ENCODE measurements around the gene SEC14L6.
"Not testable (repeated sequence)": the region's sequence is repeated elsewhere in the genome, so short reads cannot be mapped to it uniquely, and the experiment has no call there.

The SEC14L6 gene

GRCh38 chr22:30553971-30554370 is 7.4 kb upstream of the SEC14L6 start:
- no peak overlapping the region for H3K27ac ChIP-seq
- no peak for DNase-seq (ENCODE audit: low read depth, low spot score)
- H3K9ac ChIP-seq (ENCODE audit: insufficient read length) = no peak overlapping the region
- no peaks in the 10 kb centered on the region for H3K36me3 ChIP-seq (ENCODE audit: insufficient read depth, low read length)
- no peak for TF ChIP-seq EZH2 (IDR thresholded peaks at IDR 0.05)
- TF ChIP-seq FOXP2 (optimal IDR thresholded peaks at IDR 0.05; ENCODE audit: control extremely low read depth, extremely low read length, insufficient read depth) = no peak
- TF ChIP-seq POLR2AphosphoS5 (IDR thresholded peaks at IDR 0.05; ENCODE audit: borderline replicate concordance, low read depth, low read length) = no peak
- H3K9me3 ChIP-seq (ENCODE audit: low read depth, low read length) = no peaks in the 10 kb centered on the region
- H3K4me3 ChIP-seq = no peak overlapping the region

- Histone ChIP-seq H3K4me3 (no peak overlapping the region), H3K27ac (no peak overlapping the region), H3K36me3 (ENCODE audit: insufficient read depth, low read length) (no peaks in the 10 kb centered on the region), H3K9ac (ENCODE audit: insufficient read length) (no peak overlapping the region), H3K9me3 (ENCODE audit: low read depth, low read length) (no peaks in the 10 kb centered on the region)
- no peak for DNase-seq (ENCODE audit: low read depth, low spot score)
- TF ChIP-seq POLR2AphosphoS5 (IDR thresholded peaks at IDR 0.05; ENCODE audit: borderline replicate concordance, low read depth, low read length) (no peak), EZH2 (IDR thresholded peaks at IDR 0.05) (no peak), FOXP2 (optimal IDR thresholded peaks at IDR 0.05; ENCODE audit: control extremely low read depth, extremely low read length, insufficient read depth) (no peak)
These were observed 6.2 kb upstream of the SEC14L6 start for GRCh38 chr22:30552719-30553118.

- not testable (repeated sequence) for H3K4me3 ChIP-seq; H3K27ac ChIP-seq; H3K9ac ChIP-seq (ENCODE audit: insufficient read length); DNase-seq (ENCODE audit: low read depth, low spot score); H3K36me3 ChIP-seq (ENCODE audit: insufficient read depth, low read length); H3K9me3 ChIP-seq (ENCODE audit: low read depth, low read length)
These were observed 5.3 kb upstream of the SEC14L6 start for GRCh38 chr22:30551813-30552212.

GRCh38 chr22:30547188-30547587 is 647 bp upstream of the SEC14L6 start:
- DNase-seq (ENCODE audit: low read depth, low spot score) = no peak
- Histone ChIP-seq H3K27ac (no peak overlapping the region), H3K9ac (ENCODE audit: insufficient read length) (no peak overlapping the region), H3K36me3 (ENCODE audit: insufficient read depth, low read length) (no peaks in the 10 kb centered on the region), H3K9me3 (ENCODE audit: low read depth, low read length) (no peaks in the 10 kb centered on the region), H3K4me3 (no peak overlapping the region)
- no peak for TF ChIP-seq EZH2 (IDR thresholded peaks at IDR 0.05)
- TF ChIP-seq POLR2AphosphoS5 (IDR thresholded peaks at IDR 0.05; ENCODE audit: borderline replicate concordance, low read depth, low read length) = no peak
- no peak for TF ChIP-seq FOXP2 (optimal IDR thresholded peaks at IDR 0.05; ENCODE audit: control extremely low read depth, extremely low read length, insufficient read depth)

GRCh38 chr22:30542811-30543188 is 3.7 kb downstream of the SEC14L6 start:
- no peaks in the 10 kb centered on the region for H3K36me3 ChIP-seq (ENCODE audit: insufficient read depth, low read length)
- no peak overlapping the region for H3K9ac ChIP-seq (ENCODE audit: insufficient read length)
- H3K4me3 ChIP-seq = no peak overlapping the region
- no peaks in the 10 kb centered on the region for H3K9me3 ChIP-seq (ENCODE audit: low read depth, low read length)
- no peak overlapping the region for H3K27ac ChIP-seq
- TF ChIP-seq EZH2 (IDR thresholded peaks at IDR 0.05) (no peak), FOXP2 (optimal IDR thresholded peaks at IDR 0.05; ENCODE audit: control extremely low read depth, extremely low read length, insufficient read depth) (no peak), POLR2AphosphoS5 (IDR thresholded peaks at IDR 0.05; ENCODE audit: borderline replicate concordance, low read depth, low read length) (no peak)
- no peak for DNase-seq (ENCODE audit: low read depth, low spot score)

- no peak for DNase-seq (ENCODE audit: low read depth, low spot score)
- Histone ChIP-seq H3K36me3 (ENCODE audit: insufficient read depth, low read length) (no peaks in the 10 kb centered on the region), H3K27ac (no peak overlapping the region), H3K4me3 (no peak overlapping the region), H3K9ac (ENCODE audit: insufficient read length) (no peak overlapping the region), H3K9me3 (ENCODE audit: low read depth, low read length) (no peaks in the 10 kb centered on the region)
- TF ChIP-seq EZH2 (IDR thresholded peaks at IDR 0.05) (peak; percentile 68), FOXP2 (optimal IDR thresholded peaks at IDR 0.05; ENCODE audit: control extremely low read depth, extremely low read length, insufficient read depth) (no peak)
These were observed 4.4 kb downstream of the SEC14L6 start for GRCh38 chr22:30541961-30542810.

- not testable (repeated sequence) for H3K9me3 ChIP-seq (ENCODE audit: low read depth, low read length); H3K27ac ChIP-seq; H3K36me3 ChIP-seq (ENCODE audit: insufficient read depth, low read length); H3K9ac ChIP-seq (ENCODE audit: insufficient read length); H3K4me3 ChIP-seq; DNase-seq (ENCODE audit: low read depth, low spot score)
These were observed 5.0 kb downstream of the SEC14L6 start for GRCh38 chr22:30541511-30541910.

GRCh38 chr22:30539368-30539767 is 7.2 kb downstream of the SEC14L6 start:
- TF ChIP-seq POLR2AphosphoS5 (IDR thresholded peaks at IDR 0.05; ENCODE audit: borderline replicate concordance, low read depth, low read length) (no peak), FOXP2 (optimal IDR thresholded peaks at IDR 0.05; ENCODE audit: control extremely low read depth, extremely low read length, insufficient read depth) (no peak), EZH2 (IDR thresholded peaks at IDR 0.05) (no peak)
- no peak overlapping the region for H3K27ac ChIP-seq

GRCh38 chr22:30538280-30538679 is 8.3 kb downstream of the SEC14L6 start:
- H3K27ac ChIP-seq = no peak overlapping the region
- TF ChIP-seq EZH2 (IDR thresholded peaks at IDR 0.05) = no peak
- no peak for TF ChIP-seq POLR2AphosphoS5 (IDR thresholded peaks at IDR 0.05; ENCODE audit: borderline replicate concordance, low read depth, low read length)
- TF ChIP-seq FOXP2 (optimal IDR thresholded peaks at IDR 0.05; ENCODE audit: control extremely low read depth, extremely low read length, insufficient read depth) = no peak
- no peaks in the 10 kb centered on the region for H3K36me3 ChIP-seq (ENCODE audit: insufficient read depth, low read length)
- no peak overlapping the region for H3K4me3 ChIP-seq
- H3K9me3 ChIP-seq (ENCODE audit: low read depth, low read length) = no peaks in the 10 kb centered on the region
- H3K9ac ChIP-seq (ENCODE audit: insufficient read length) = no peak overlapping the region
- no peak for DNase-seq (ENCODE audit: low read depth, low spot score)

More at GRCh38 chr22:30539368-30539767, 7.2 kb downstream of the SEC14L6 start:
- no peak for DNase-seq (ENCODE audit: low read depth, low spot score)
- H3K36me3 ChIP-seq (ENCODE audit: insufficient read depth, low read length) = no peaks in the 10 kb centered on the region
- no peak overlapping the region for H3K9ac ChIP-seq (ENCODE audit: insufficient read length)
- no peaks in the 10 kb centered on the region for H3K9me3 ChIP-seq (ENCODE audit: low read depth, low read length)
- H3K4me3 ChIP-seq = no peak overlapping the region
